GM12864 (cell line): ENCODE results near the gene GLT6D1.

Experiments used
- DNase-seq: peaks from one replicate; pipeline ENCODE4 v3.0.0-alpha.2; 2011; ENCODE audit warnings: low read depth
- H3K4me3 ChIP-seq: 2 replicates; pipeline ENCODE4 v1.5.1; 2011; ENCODE audit warnings: mild to moderate bottlenecking, low read depth, low read length, control low read depth
- TF ChIP-seq, protein P1 (sequence below): IDR thresholded peaks from 2 replicates; pipeline ENCODE4 v1.5.1; 2011; ENCODE audit warnings: low read depth, mild to moderate bottlenecking, moderate library complexity, low read length, control low read depth, inconsistent platforms; ENCODE audit errors: missing control alignments

Gene GLT6D1

DNA sequence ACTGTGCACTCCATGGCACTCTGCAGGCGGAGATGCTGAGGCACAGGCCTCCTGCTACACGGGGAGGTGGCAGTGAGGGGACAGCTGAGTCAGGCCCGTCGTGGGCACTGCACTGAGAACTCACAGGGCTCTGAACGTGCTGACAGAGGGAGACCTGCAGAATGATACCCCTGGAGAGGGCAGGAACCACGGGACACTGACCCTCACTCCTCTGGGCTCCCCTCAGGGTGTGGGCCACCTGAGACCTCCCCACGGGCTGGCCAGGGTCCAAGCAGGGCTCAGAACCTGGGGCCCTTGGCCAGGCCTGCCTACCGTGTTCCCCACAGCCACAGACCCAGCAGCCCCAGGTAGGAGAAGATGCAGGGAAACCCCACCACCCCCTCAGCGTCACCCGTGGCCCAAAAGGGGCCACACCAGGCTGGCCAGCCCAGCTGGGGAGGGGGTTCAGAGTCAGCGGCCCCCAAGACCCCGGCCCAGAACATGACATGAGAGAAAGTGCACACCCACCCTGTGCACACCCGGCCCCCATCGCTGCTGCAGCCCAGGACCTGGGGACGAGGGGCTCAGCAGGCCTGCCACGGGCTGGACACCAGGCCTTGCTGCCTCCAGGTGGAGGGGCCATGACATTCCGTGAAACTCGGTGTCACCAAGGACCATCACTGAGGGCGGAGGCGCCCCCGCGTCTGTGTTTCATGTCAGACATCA, 30.9 kb downstream of the GLT6D1 start:
- no peak for DNase-seq
- no peak overlapping the region for H3K4me3 ChIP-seq
- TF ChIP-seq, protein P1, sequence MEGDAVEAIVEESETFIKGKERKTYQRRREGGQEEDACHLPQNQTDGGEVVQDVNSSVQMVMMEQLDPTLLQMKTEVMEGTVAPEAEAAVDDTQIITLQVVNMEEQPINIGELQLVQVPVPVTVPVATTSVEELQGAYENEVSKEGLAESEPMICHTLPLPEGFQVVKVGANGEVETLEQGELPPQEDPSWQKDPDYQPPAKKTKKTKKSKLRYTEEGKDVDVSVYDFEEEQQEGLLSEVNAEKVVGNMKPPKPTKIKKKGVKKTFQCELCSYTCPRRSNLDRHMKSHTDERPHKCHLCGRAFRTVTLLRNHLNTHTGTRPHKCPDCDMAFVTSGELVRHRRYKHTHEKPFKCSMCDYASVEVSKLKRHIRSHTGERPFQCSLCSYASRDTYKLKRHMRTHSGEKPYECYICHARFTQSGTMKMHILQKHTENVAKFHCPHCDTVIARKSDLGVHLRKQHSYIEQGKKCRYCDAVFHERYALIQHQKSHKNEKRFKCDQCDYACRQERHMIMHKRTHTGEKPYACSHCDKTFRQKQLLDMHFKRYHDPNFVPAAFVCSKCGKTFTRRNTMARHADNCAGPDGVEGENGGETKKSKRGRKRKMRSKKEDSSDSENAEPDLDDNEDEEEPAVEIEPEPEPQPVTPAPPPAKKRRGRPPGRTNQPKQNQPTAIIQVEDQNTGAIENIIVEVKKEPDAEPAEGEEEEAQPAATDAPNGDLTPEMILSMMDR = no peak

DNA sequence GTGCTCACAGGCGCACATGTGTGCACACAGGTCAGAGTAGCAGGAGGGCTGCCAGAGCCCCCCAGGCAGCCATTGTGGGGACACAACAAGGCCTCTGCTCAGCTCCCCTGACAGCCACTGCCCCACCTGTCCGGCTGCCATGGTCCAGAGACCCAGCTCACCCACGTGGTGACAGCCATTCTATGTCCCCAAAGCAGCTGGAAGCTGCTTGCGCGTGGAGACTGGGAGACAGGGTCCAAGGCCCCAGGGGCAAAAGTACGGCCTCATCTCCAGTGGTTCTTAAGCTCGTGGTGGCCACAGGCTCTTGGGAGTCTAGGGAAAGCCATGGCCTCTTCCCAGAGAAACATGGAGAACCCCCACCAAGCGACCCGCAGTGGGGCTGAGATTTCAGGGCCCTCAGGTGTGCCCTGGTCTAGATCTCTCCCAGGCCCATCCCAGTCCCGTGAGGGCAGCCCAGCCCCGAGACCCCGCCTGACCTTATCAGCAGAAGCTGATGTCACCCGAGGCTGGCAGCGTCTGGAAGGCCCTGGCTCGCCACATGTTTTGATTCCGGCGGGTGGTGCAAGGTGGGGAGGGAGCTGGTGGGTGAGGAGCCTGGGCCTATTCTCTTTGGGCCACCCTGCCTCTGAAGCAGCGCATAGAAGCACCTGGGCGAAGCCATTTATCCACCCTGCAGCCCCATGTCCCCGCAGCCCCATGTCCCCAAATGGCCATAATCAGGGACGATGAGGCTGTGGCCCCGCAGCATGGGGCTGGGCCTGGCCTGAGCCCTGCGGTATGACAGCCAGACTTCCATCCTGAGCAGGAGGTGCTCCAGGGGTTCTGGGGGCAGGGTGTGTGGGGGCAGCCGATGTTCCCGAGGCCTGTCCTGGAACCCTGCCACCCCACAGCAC, 31.7 kb downstream of the GLT6D1 start:
- TF ChIP-seq, protein P1 = no peak
- no peak overlapping the region for H3K4me3 ChIP-seq
- no peak for DNase-seq

- TF ChIP-seq, protein P1 = no peak
- H3K4me3 ChIP-seq = no peak overlapping the region
- DNase-seq = no peak
These were observed 32.5 kb downstream of the GLT6D1 start for GRCh38 chr9:135606885-135607259.

DNA sequence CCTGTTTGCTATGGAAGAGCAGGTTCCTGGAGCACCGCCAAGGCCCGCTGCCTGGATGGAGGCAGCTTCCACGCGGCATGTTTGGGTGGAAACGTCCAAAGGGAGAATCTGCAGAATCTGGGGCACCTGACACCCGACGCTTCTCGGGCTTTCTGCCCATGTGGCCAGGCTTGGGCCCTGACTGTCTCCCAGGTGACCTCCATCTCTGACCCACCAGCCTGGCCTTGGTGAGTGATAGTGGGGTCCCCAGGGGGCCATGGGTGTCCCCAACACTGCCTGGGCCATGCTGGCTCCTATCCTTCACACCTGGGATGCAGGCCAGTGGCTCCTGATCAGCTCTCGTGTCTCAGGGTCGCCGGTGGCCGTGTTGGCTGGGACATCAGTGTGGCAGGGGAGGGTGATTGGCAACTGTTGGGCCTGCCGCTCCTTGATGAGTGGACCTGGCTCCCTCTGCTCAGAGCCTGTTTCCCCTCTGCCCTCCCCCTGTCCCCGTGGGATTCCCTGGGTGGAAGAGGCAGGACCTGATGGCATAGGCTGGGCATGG, 34.0 kb downstream of the GLT6D1 start:
- DNase-seq = no peak
- no peak overlapping the region for H3K4me3 ChIP-seq
- TF ChIP-seq, protein P1 = no peak

- no peak overlapping the region for H3K4me3 ChIP-seq
- DNase-seq = no peak
- TF ChIP-seq, protein P1 = no peak
These were observed 34.7 kb downstream of the GLT6D1 start for GRCh38 chr9:135604437-135605237.

DNA sequence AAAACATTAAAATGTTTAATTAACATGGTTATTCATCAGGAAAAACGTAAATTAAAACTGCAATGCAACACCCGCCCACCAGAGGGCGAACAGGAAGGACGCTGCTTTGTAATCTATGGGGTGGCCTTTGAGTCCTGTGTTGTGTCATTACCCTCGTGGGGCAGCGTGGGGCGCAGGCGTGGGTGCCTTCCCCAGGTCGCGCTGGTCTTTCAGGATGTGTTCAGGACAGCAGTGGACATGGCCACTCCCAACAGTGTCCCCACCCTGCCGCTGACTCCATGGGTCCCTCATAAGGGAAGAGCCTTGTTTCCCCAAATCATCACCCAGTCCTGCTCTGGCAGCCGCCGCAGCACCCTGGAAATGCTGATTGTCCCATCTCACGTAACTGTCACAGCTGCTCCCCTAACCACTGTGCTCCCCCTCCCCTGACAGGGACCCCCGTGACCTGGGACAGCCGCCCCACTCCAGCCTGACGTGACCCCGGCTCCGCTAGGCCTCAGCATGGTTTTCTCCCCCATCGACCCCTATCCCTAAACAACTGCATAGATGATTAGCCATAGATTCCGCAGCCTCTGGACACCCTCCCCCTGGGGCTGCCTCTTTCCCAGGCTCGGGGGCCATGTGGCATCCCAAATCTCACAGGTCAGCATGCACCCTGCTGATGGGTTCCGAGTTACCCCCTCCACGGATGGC, 36.4 kb downstream of the GLT6D1 start:
- no peak for DNase-seq
- TF ChIP-seq, protein P1 = peak; percentile 73
- H3K4me3 ChIP-seq = no peak overlapping the region
